Measurements from ENCODE around the gene SPR. TPM values are rescaled to one million over a fixed set of nuclear protein-coding genes. Genes with fewer than 3 reads are reported as not detected.

SPR gene
- total RNA-seq, 1 donor from 2014 or later = 10.9 TPM

GRCh38 chr2:72921088-72921851 is 34.1 kb downstream of the SPR start:
- Mint-ChIP-seq H3K27me3 (ENCODE audit: insufficient read depth) (peaks cover 64% of the 10 kb centered on the region), H3K36me3 (ENCODE audit: low read depth) (peaks cover 4% of the 10 kb centered on the region), H3K27ac (no peak overlapping the region), H3K9me3 (no peaks in the 10 kb centered on the region), H3K4me1 (ENCODE audit: low read depth) (no peaks in the 10 kb centered on the region), H3K4me3 (no peak overlapping the region)
- intact Hi-C loops (cut with micrococcal nuclease) = no loop called here
- no peak for DNase-seq (ENCODE audit: low spot score)

GRCh38 chr2:72921853-72922252 is 34.6 kb downstream of the SPR start:
- DNase-seq (ENCODE audit: low spot score) = no peak
- no peaks in the 10 kb centered on the region for H3K4me1 Mint-ChIP-seq (ENCODE audit: low read depth)

GRCh38 chr2:72923833-72924352 is 36.7 kb downstream of the SPR start:
- no peaks in the 10 kb centered on the region for H3K4me1 Mint-ChIP-seq (ENCODE audit: low read depth)
- H3K27ac Mint-ChIP-seq = no peak overlapping the region
- intact Hi-C loops (cut with micrococcal nuclease) = no loop called here
- DNase-seq (ENCODE audit: low spot score) = no peak
- H3K4me3 Mint-ChIP-seq = no peak overlapping the region
- peaks cover 54% of the 10 kb centered on the region for H3K27me3 Mint-ChIP-seq (ENCODE audit: insufficient read depth)
- peaks cover 4% of the 10 kb centered on the region for H3K36me3 Mint-ChIP-seq (ENCODE audit: low read depth)
- no peaks in the 10 kb centered on the region for H3K9me3 Mint-ChIP-seq

More at GRCh38 chr2:72921853-72922252, 34.6 kb downstream of the SPR start:
- Mint-ChIP-seq H3K27ac (no peak overlapping the region), H3K36me3 (ENCODE audit: low read depth) (peaks cover 4% of the 10 kb centered on the region), H3K4me3 (no peak overlapping the region), H3K27me3 (ENCODE audit: insufficient read depth) (peaks cover 63% of the 10 kb centered on the region), H3K9me3 (no peaks in the 10 kb centered on the region)
- intact Hi-C loops (cut with micrococcal nuclease) = no loop called here

DNA sequence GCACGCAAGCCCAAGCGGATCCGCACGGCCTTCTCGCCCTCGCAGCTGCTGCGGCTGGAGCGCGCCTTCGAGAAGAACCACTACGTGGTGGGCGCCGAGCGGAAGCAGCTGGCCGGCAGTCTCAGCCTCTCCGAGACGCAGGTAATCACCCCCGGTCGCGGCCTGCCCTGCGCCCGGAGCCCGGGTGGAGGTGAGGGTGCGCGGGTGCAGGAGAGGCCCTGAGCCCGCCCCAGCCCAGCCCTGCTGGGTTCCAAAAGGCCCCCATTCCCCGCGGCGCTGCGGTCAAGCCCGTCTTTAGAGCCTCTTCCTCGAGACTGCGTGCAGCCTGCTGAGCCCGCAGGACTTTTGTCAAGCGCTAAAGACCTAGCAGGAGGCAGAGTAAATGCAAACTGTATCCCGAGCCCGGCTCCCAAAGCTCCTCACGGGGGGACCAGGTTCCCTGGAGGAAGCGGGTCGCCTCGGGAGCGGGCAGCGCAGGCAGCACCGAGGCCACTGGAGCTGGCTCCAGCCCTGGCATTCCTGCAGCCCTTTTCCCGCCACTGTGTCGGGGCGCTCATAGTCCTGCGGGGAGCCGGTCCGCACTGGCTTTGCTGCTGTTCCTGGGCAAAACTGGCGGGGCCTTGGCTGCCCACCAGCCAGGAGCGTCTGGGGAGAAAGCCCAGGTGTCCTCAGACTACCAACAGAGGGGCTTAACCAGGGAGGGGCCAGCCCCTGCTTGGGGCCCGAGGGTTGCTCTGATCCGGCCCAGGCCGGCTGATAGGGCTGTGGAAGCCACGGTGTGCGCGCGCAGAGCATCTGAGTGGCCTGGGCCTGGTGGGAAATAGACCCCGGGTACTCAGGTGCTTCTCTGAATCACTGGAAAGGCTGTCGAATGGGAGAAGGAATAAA is 37.4 kb downstream of the SPR start:
- no peak for DNase-seq (ENCODE audit: low spot score)
- intact Hi-C loops (cut with micrococcal nuclease) = loop anchor here (1.0 kb wide), 1 partner anchor 7 kb away; the partner anchor contains the start of gene EMX1
- Mint-ChIP-seq H3K36me3 (ENCODE audit: low read depth) (peaks cover 4% of the 10 kb centered on the region), H3K27me3 (ENCODE audit: insufficient read depth) (peaks cover 47% of the 10 kb centered on the region), H3K4me3 (no peak overlapping the region), H3K4me1 (ENCODE audit: low read depth) (no peaks in the 10 kb centered on the region), H3K9me3 (no peaks in the 10 kb centered on the region), H3K27ac (no peak overlapping the region)

GRCh38 chr2:72925328-72925943 is 38.2 kb downstream of the SPR start:
- no peak overlapping the region for H3K27ac Mint-ChIP-seq
- H3K4me3 Mint-ChIP-seq = no peak overlapping the region
- H3K36me3 Mint-ChIP-seq (ENCODE audit: low read depth) = peaks cover 4% of the 10 kb centered on the region
- H3K9me3 Mint-ChIP-seq = no peaks in the 10 kb centered on the region
- peaks cover 42% of the 10 kb centered on the region for H3K27me3 Mint-ChIP-seq (ENCODE audit: insufficient read depth)
- no peaks in the 10 kb centered on the region for H3K4me1 Mint-ChIP-seq (ENCODE audit: low read depth)
- no peak for DNase-seq (ENCODE audit: low spot score)
- intact Hi-C loops (cut with micrococcal nuclease) = loop anchor here (1.0 kb wide), 1 partner anchor 8 kb away; the partner anchor contains the start of gene EMX1

DNA sequence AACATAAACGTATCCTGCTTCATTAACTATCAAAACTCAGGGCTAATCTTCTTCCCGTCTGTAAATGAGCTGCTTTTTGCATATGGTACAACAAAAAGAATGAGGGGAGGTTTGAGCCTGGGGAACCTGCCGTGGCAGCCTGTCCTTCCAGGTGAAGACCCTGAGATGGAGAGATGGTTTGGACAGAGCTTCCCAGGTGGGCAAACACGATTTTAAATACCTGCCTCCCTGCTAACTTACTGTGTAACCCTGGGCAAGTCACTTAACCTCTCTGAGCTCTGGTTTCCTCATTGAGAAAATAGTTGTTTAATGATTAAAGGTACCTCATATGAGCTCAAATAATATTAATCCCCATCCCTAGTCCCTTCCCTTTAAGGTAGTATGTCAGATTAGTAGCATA is 39.2 kb downstream of the SPR start:
- DNase-seq (ENCODE audit: low spot score) = no peak
- peaks cover 39% of the 10 kb centered on the region for H3K27me3 Mint-ChIP-seq (ENCODE audit: insufficient read depth)
- intact Hi-C loops (cut with micrococcal nuclease) = no loop called here
- no peak overlapping the region for H3K27ac Mint-ChIP-seq
- peaks cover 4% of the 10 kb centered on the region for H3K36me3 Mint-ChIP-seq (ENCODE audit: low read depth)
- no peak overlapping the region for H3K4me3 Mint-ChIP-seq
- no peaks in the 10 kb centered on the region for H3K4me1 Mint-ChIP-seq (ENCODE audit: low read depth)
- no peaks in the 10 kb centered on the region for H3K9me3 Mint-ChIP-seq

DNA sequence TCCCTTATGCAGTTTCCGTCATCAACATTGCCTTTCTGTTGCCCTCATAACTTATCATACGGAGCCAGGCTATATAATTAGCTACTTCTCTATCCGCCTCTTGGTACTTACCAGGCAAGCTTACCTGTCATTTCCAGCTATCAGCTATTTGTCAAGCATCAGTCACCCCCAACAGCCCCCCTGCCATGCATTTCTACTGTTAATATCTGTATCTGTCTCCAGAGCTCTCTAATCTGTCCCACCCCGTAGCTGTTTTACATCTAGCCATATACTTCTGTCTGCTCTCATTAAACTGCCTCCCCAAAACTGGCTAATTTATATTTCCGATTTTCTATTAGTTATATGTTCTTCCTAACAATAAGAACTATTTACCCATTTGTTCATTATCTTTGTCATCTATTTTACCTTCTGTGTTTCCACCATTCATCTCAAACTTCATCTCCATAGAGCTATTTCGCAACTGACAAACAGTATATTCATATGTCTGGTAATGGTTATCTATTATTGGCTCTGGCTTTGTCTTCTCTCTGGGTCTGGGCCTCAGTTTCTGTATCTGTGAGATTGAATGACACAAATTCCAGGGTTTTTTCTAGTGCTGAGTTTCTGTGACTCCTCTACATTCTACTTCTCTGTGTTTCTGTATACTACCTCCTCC is 39.7 kb downstream of the SPR start:
- no peaks in the 10 kb centered on the region for H3K4me1 Mint-ChIP-seq (ENCODE audit: low read depth)
- no peak for DNase-seq (ENCODE audit: low spot score)
- H3K9me3 Mint-ChIP-seq = no peaks in the 10 kb centered on the region
- H3K27ac Mint-ChIP-seq = no peak overlapping the region
- H3K27me3 Mint-ChIP-seq (ENCODE audit: insufficient read depth) = peaks cover 34% of the 10 kb centered on the region
- H3K4me3 Mint-ChIP-seq = no peak overlapping the region
- H3K36me3 Mint-ChIP-seq (ENCODE audit: low read depth) = peaks cover 4% of the 10 kb centered on the region
- intact Hi-C loops (cut with micrococcal nuclease) = no loop called here

GRCh38 chr2:72927619-72928550 is 40.7 kb downstream of the SPR start:
- Mint-ChIP-seq H3K36me3 (ENCODE audit: low read depth) (no peaks in the 10 kb centered on the region), H3K4me3 (no peak overlapping the region), H3K27ac (no peak overlapping the region), H3K27me3 (ENCODE audit: insufficient read depth) (peaks cover 25% of the 10 kb centered on the region), H3K4me1 (ENCODE audit: low read depth) (no peaks in the 10 kb centered on the region), H3K9me3 (no peaks in the 10 kb centered on the region)
- intact Hi-C loops (cut with micrococcal nuclease) = no loop called here
- no peak for DNase-seq (ENCODE audit: low spot score)

- no peaks in the 10 kb centered on the region for H3K4me1 Mint-ChIP-seq (ENCODE audit: low read depth)
- intact Hi-C loops (cut with micrococcal nuclease) = no loop called here
These were observed 41.8 kb downstream of the SPR start for GRCh38 chr2:72929010-72929409.

GRCh38 chr2:72931280-72931910 is 44.2 kb downstream of the SPR start:
- Mint-ChIP-seq H3K4me3 (no peak overlapping the region), H3K27me3 (ENCODE audit: insufficient read depth) (peaks cover 3% of the 10 kb centered on the region), H3K4me1 (ENCODE audit: low read depth) (no peaks in the 10 kb centered on the region), H3K36me3 (ENCODE audit: low read depth) (no peaks in the 10 kb centered on the region), H3K9me3 (no peaks in the 10 kb centered on the region), H3K27ac (no peak overlapping the region)
- DNase-seq (ENCODE audit: low spot score) = no peak
- intact Hi-C loops (cut with micrococcal nuclease) = no loop called here

More at GRCh38 chr2:72929010-72929409, 41.8 kb downstream of the SPR start:
- no peak for DNase-seq (ENCODE audit: low spot score)
- H3K27ac Mint-ChIP-seq = no peak overlapping the region
- peaks cover 14% of the 10 kb centered on the region for H3K27me3 Mint-ChIP-seq (ENCODE audit: insufficient read depth)
- no peaks in the 10 kb centered on the region for H3K36me3 Mint-ChIP-seq (ENCODE audit: low read depth)
- H3K9me3 Mint-ChIP-seq = no peaks in the 10 kb centered on the region
- no peak overlapping the region for H3K4me3 Mint-ChIP-seq

DNA sequence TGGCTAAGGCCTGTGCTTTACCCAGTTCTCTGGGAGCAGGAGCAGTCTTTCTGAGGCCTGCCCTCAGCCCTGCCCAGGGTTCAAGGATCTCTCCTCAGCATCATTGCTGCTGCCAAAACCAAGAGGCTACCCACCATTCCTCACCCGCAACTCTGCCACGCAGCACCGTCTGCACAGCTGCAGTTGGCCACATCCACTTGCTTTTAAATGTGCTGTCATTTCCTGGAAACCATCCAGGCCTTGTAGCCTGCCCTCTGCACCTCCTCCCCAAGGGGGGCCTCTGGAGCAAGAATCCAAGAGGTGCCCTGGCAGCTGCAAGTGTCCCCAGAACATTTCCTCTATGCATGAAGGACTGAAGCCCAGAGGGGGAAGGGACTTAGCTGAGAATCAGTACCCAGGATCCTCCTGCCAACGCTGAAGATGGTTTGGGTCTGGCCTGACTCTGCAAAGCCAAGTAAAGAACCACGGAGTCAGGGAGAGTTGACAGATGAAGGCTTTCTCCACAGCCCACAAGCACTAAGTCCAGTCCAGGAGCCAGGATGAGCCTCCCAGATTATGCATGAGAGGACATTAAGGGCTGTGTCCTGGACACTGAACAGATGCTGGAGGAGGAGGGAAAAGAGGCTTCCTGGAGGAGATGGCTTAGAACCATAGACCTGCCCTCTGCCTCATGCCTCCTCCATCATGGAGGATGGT is 45.0 kb downstream of the SPR start:
- Mint-ChIP-seq H3K9me3 (no peaks in the 10 kb centered on the region), H3K27me3 (ENCODE audit: insufficient read depth) (peaks cover 3% of the 10 kb centered on the region), H3K4me3 (no peak overlapping the region), H3K4me1 (ENCODE audit: low read depth) (no peaks in the 10 kb centered on the region), H3K27ac (no peak overlapping the region), H3K36me3 (ENCODE audit: low read depth) (no peaks in the 10 kb centered on the region)
- no peak for DNase-seq (ENCODE audit: low spot score)
- intact Hi-C loops (cut with micrococcal nuclease) = no loop called here

Measured in activated T-helper 1 cell treated with anti-CD3 and anti-CD28 coated beads, Interleukin-12 subunit alpha, Interleukin-12 subunit beta, Interleukin-2, Interleukin-4 antibody, amounts not matched to agents 30 ng/mL and 10 ng/mL and 1 ng/mL, durations not matched to agents 14 hours and 24 hours and 36 hours (primary cell).